ENCODE data around the gene ANKRD52. TPM values are rescaled to one million over a fixed set of nuclear protein-coding genes. Genes with fewer than 3 reads are reported as not detected.

The ANKRD52 gene
- polyA plus RNA-seq, 1 donor (not counting 4 experiments of a cell fraction or from before 2014, with no cell fraction given): 14.0 TPM

GRCh38 chr12:56241424-56242303 is 16.5 kb downstream of the ANKRD52 start:
- peaks cover 32 to 53% of the 10 kb centered on the region in 2 experiments for H3K36me3 ChIP-seq (ENCODE audit: control insufficient read depth in 2 of 2, extremely low read depth in 1 of 2, insufficient read depth in 2 of 2, low read length in 2 of 2)
- H3K4me2 ChIP-seq (ENCODE audit: control insufficient read depth, extremely low read depth, insufficient read depth, low read depth, low read length): no peak overlapping the region
- H3K79me2 ChIP-seq (ENCODE audit: control insufficient read depth, insufficient read depth, low read length): no peaks in the 10 kb centered on the region
- H3K9me1 ChIP-seq (ENCODE audit: control insufficient read depth, extremely low read depth, insufficient read depth, low read length): no peaks in the 10 kb centered on the region
- TF ChIP-seq EZH2 (IDR thresholded peaks at IDR 0.05; ENCODE audit: low read length) (no peak), CTCF (optimal IDR thresholded peaks at IDR 0.05 in 1 of 3, IDR thresholded peaks at IDR 0.05 in 1 of 3, conservative IDR thresholded peaks at IDR 0.05 in 1 of 3; ENCODE audit: extremely low read depth in 1 of 3, insufficient read depth in 2 of 3, low read length in 3 of 3) (no peak)
- no peak overlapping the region for H3K4me3 ChIP-seq (ENCODE audit: control insufficient read depth in 2 of 3, extremely low read depth in 1 of 3, insufficient read depth in 2 of 3, low read depth in 1 of 3, low read length in 3 of 3)
- H3K9ac ChIP-seq (ENCODE audit: control insufficient read depth, extremely low read depth, insufficient read depth, low read length): no peak overlapping the region
- H3K9me3 ChIP-seq (ENCODE audit: control insufficient read depth, low read depth, low read length): no peaks in the 10 kb centered on the region
- FAIRE-seq (no peak), DNase-seq (ENCODE audit: low read depth, low spot score) (no peak)
- H4K20me1 ChIP-seq (ENCODE audit: control insufficient read depth, extremely low read depth, insufficient read depth, low read length): peaks cover 3% of the 10 kb centered on the region
- H2AFZ ChIP-seq (ENCODE audit: control insufficient read depth, low read length): no peak overlapping the region
- no peaks in the 10 kb centered on the region for H3K27me3 ChIP-seq (ENCODE audit: control insufficient read depth, extremely low read depth, insufficient read depth, low read length)
- dilution Hi-C loops (cut with MboI; ENCODE audit: extremely low pct_ligation_motif_present, low sequenced_read_pairs): no loop called here
- H3K27ac ChIP-seq (ENCODE audit: control insufficient read depth, insufficient read depth, low read length): no peak overlapping the region
- H3K4me1 ChIP-seq (ENCODE audit: control insufficient read depth, extremely low read depth, insufficient read depth, low read length): no peaks in the 10 kb centered on the region

GRCh38 chr12:56237552-56237951 is 20.6 kb downstream of the ANKRD52 start:
- no peak overlapping the region for H3K4me3 ChIP-seq (ENCODE audit: control insufficient read depth in 2 of 3, extremely low read depth in 1 of 3, insufficient read depth in 2 of 3, low read depth in 1 of 3, low read length in 3 of 3)
- no peaks in the 10 kb centered on the region for H3K4me1 ChIP-seq (ENCODE audit: control insufficient read depth, extremely low read depth, insufficient read depth, low read length)
- H3K9me3 ChIP-seq (ENCODE audit: control insufficient read depth, low read depth, low read length): no peaks in the 10 kb centered on the region
- FAIRE-seq (no peak), DNase-seq (ENCODE audit: low read depth, low spot score) (no peak)
- no peaks in the 10 kb centered on the region for H3K27me3 ChIP-seq (ENCODE audit: control insufficient read depth, extremely low read depth, insufficient read depth, low read length)
- dilution Hi-C loops (cut with MboI; ENCODE audit: extremely low pct_ligation_motif_present, low sequenced_read_pairs): no loop called here
- TF ChIP-seq EZH2 (IDR thresholded peaks at IDR 0.05; ENCODE audit: low read length) (no peak), CTCF (optimal IDR thresholded peaks at IDR 0.05 in 1 of 3, IDR thresholded peaks at IDR 0.05 in 1 of 3, conservative IDR thresholded peaks at IDR 0.05 in 1 of 3; ENCODE audit: extremely low read depth in 1 of 3, insufficient read depth in 2 of 3, low read length in 3 of 3) (no peak)
- no peak overlapping the region for H3K27ac ChIP-seq (ENCODE audit: control insufficient read depth, insufficient read depth, low read length)
- no peaks in the 10 kb centered on the region for H3K9me1 ChIP-seq (ENCODE audit: control insufficient read depth, extremely low read depth, insufficient read depth, low read length)
- no peak overlapping the region for H2AFZ ChIP-seq (ENCODE audit: control insufficient read depth, low read length)
- no peak overlapping the region for H3K9ac ChIP-seq (ENCODE audit: control insufficient read depth, extremely low read depth, insufficient read depth, low read length)
- H3K4me2 ChIP-seq (ENCODE audit: control insufficient read depth, extremely low read depth, insufficient read depth, low read depth, low read length): no peak overlapping the region
- peaks cover 21 to 30% of the 10 kb centered on the region in 2 experiments for H3K36me3 ChIP-seq (ENCODE audit: control insufficient read depth in 2 of 2, extremely low read depth in 1 of 2, insufficient read depth in 2 of 2, low read length in 2 of 2)
- H3K79me2 ChIP-seq (ENCODE audit: control insufficient read depth, insufficient read depth, low read length): no peaks in the 10 kb centered on the region
- peaks cover 3% of the 10 kb centered on the region for H4K20me1 ChIP-seq (ENCODE audit: control insufficient read depth, extremely low read depth, insufficient read depth, low read length)
